GM21737 (cell line): ENCODE data around the gene POLH.
A peak's percentile ranks its signal among the peaks of the same experiment; 100 is the strongest.
"Not testable (repeated sequence)": the region's sequence is repeated elsewhere in the genome, so short reads cannot be mapped to it uniquely, and the experiment has no call there.

Experiments used
- ATAC-seq: cut with Tn5 transposase; IDR thresholded peaks from one replicate; pipeline ENCODE4 v1.9.1; 2021; ENCODE audit warnings: mild to moderate bottlenecking, moderate library complexity; ENCODE audit not compliant: unreplicated experiment

The POLH gene

DNA sequence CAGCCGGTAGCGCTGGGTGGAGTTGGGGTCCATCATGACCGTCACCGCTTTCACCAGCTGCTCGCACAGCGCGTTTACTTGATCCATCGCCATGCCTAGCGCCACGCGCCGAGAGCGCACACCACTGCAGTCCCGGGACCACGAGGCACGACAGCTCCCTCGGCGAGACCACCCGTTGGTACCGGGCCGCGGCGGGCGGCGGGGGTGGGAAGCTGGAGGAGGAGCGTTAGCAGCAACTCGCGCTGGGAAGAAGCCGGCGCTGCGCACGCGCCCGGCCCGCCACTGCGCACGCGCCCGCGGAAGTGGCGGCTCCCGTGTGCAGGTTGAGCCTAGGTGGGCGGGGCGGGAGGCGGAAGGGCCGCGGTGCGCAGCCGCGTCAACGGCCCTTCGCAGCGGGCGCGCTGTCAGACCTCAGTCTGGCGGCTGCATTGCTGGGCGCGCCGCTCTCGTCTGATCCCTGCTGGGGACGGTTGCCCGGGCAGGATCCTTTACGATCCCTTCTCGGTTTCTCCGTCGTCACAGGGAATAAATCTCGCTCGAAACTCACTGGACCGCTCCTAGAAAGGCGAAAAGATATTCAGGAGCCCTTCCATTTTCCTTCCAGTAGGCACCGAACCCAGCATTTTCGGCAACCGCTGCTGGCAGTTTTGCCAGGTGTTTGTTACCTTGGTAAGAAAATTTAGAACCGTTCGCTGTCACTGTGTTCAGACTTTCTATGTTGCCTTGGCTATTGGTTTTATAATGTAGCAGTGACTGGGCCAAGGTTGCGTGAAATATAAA lies at the start of gene POLH, which contains the start of gene XPO5:
Gene POLH, plus strand, starts transcription at position 414 of the 780 bp plus-strand sequence. CDS start 6,135 bp downstream, outside the sequence.
Gene XPO5, minus strand, starts transcription at position 267 of the 780 bp plus-strand sequence. Its CDS starts 174 bp downstream, at position 93.
- ATAC-seq: peak; percentile 93

DNA sequence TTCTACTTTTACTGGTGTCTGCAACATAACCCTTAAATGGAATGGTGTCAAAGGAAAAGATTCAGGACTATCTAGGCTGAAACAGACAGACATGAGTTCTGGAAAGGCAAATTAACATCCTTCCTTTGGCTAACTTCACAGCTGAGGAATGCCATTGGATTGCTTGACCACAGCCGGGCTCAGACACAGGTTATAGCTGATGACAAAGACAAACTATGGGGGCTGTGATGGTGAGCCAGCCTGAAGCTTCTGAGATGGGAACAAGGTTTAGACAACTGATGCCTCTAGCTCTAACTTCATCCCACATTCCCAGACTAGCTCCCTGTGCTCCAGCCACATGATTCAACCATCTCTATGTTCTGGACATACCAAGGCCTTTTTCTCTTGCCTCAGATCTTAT lies 43.8 kb upstream of the POLH start:
- no peak for ATAC-seq

DNA sequence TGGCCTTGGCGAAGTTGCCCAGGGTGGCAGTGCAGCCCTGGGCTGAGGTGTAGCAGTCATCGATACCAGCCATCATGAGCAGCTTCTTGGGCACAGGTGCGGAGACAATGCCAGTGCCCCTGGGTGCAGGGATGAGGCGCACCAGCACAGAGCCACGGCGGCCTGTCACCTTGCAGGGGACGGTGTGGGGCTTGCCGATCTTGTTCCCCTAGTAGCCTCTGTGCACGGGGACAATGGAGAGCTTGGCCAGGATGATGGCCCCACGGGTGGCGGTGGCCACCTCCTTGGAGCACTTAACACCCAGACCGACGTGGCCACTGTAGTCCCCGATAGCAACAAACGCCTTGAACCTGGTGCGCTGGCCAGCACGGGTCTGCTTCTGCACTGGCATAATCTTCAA lies 37.0 kb upstream of the POLH start:
- ATAC-seq: not testable (repeated sequence)

DNA sequence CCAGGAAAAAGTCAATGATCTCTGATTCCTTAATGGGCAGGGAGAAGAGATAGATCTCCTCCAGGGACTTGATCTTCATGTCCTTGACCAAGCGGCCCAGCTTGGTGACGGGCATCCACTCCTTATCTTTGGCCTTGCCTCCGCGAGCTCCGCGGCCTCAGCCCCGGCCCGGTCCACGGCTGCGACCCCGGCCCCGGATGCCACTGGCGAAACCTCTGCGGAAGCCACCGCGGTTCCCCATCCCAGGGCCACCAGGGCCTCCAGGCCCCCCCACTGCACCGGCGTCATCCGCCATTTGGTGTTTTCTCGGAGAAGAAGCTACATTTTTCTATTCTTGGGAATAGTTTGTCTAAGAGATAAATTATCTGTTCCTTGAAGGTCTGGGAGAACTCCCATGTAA lies 36.6 kb upstream of the POLH start:
- not testable (repeated sequence) for ATAC-seq

DNA sequence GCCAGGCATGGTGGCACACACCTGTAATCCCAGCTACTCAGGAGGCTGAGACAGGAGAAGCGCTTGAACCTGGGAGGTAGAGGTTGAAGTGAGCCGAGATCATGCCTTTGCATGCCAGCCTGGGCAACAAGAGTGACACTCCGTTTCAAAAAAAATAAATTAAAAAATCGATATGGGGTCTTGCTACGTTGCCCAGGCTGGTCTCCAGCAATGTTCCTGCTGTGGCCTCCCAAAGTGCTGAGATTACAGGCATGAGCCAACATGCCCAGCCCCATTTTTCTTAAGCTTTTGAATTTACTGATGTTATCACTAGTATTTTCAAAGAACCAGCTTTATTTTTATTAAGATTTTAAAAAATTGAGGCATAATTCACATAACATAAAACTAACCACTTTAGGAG lies 35.5 kb upstream of the POLH start:
- ATAC-seq: no peak

DNA sequence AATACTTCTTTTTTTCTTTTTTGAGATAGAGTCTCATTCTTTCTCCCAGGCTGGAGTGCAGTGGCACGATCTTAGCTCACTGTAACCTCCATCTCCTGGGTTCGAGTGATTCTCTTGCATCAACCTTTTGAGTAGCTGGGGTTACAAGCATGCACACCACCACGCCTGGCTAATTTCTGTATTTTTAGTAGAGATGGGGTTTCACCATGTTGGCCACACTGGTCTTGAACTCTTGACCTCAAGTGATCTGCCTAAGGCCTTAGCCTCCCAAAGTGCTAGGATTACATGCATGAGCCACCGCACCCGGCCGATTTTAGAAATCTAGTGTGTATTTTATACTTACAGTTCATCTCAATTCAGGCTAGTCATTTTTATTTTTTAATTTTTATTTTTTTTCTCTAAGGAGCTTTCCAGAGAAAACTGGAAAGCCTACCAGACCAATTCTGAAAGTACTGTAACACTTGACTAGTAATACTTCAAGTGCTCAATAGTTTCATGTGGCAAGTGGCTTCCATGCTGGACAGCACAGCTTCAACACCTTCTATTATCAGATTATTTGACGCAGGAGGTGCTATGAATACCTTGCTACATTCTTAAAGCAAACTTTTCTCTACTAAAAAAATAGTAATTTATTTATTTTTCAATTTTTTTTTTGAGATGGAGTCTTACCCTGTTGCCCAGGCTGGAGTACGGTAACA lies 34.1 kb upstream of the POLH start:
- ATAC-seq: no peak

DNA sequence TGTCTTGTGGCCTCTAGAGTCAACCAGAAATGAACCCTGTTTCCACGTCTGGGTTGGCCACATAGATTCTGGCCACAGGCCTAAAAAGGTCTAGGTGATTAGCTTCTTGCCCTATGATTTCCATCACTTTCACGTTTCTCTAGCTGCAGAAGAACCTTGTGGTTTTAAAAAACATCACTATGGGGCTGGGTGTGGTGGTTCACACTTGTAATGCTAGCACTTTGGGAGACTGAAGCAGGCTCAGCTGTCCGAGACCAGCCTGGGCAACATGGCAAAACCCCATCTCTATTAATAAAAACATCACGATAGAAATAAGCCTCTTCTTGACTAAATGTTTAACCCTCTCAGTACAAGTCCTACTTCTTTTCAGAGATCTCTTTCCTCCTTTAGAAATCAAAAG lies 31.5 kb upstream of the POLH start:
- no peak for ATAC-seq

DNA sequence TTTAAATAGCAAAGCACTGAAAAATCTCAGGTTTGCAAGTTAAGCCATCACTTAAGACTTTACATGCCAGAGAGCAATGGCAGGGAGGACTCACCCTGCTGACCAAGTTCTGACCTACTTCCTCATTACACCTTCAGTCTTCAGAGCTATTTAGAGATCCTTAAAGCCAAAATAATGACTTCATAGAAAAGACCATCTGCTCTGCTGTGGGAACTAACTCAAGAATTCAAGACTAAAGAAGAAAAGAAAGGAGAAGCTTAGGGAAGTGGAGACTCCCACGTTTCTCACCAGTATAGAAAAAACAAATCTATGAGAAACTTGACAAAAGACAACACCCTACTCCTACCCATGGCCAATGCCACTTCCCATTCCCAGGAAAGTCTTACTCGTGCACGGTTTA lies 28.8 kb upstream of the POLH start:
- ATAC-seq: no peak

DNA sequence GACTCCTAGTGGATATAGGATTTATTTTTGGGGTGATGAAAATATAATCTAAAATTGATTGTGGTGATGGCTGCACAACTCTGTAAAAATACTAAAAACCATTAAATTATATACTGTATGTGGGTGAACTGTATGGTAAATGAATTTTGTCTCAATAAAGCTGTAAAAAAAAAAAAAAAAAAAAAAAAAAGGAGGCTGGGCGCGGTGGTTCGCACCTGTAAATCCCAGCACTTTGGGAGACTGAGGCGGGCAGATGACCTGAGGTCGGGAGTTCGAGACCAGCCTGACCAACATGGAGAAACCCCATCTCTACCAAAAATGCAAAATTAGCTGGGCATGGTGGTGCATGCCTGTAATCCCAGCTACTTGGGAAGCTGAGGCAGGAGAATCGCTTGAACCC lies 18.4 kb upstream of the POLH start:
- ATAC-seq: not testable (repeated sequence)

DNA sequence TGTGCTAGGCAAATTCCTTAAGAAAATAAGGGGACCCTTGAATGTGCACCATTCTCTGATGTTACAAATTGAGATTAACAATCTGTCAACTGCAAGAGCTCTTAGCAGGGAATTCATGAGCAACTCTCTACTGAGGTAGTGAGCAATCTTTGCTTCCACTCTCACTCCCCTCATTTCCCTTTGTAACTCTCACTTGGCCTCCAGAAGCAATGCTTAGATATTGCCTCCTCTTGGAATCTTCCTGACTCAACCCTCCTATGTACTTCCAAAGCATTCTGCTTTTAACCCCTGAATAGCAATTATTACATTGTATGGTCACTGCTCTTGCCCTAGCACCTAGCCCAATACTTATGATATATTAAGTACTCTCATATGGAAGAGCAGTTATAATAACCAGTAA lies 16.7 kb upstream of the POLH start:
- ATAC-seq: no peak

DNA sequence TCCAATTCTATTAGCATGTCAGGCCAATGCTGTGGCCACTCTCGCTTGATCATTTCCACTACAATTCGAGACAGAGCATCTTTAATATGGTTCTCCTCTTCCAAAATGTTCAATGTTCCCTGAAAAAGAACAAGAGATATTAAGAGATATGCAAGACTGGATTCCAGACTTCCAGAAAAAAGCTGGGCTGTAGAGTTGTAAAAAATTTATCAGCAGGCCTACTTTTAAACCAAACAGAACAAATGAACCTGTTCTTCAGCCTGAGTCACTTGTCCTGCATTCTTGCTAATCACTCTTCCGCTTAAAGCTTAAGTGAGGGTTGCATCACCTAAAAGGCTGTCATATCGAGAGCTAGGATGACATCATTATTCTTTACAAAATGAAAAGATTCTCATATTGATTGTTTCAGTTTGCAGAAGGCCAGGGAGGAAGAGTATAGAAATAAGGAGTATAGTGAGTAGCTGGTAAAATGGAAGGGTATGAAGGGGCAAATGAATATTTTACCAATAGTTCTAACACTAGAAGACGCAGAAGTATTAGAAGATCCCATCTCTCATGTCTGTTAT lies 5.0 kb upstream of the POLH start:
- no peak for ATAC-seq

DNA sequence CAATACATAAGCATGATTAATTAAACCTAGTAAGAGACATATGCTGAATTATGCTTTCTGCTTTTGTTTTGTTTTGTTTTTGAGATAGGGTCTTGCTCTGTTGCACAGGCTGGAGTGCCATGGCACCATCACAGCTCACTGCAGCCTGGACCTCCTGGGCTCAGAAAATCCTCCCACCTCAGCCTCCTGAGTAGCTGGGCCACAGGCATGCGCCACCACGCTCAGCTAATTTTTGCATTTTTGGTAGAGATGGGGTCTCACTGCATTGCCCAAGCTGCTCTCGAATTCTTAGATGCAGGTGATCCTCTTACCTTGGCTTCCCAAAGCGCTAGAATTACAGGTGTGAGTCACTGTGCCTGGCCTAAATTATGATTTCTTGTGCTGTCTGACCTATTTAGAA lies 4.0 kb upstream of the POLH start:
- ATAC-seq: no peak

DNA sequence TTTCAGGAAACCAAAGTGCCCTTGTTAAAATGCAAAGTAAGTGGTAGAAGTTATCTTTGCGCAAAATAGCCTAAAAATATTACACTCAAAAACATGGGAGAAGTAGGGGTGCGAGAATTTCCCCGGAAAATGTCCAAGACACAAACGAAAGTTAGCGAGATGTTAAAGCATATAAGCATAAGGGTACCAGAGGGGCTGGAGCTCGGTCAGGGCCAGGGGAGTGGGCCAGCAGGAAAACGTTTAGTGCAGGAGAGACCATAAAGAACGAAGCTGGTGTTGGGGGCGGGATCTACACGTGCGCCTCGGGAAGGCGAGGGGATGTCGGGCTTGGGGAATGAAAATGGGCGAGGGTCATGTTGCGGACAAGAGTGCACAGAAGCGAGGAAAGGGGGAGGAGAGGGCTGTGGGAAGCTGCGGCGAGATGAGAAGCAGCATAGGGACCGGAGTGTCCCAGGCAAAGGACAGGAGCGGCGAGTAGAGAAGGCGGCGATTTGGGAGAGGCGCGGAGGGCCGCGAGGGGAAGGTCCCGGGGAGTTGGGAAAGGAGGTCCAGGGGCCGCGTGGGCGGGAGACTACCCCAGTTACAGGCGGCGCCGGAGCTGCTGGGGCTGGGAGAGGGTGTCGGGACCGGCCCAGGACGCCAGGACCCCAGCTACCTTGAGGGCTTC lies 747 bp upstream of the POLH start:
- ATAC-seq: no peak

DNA sequence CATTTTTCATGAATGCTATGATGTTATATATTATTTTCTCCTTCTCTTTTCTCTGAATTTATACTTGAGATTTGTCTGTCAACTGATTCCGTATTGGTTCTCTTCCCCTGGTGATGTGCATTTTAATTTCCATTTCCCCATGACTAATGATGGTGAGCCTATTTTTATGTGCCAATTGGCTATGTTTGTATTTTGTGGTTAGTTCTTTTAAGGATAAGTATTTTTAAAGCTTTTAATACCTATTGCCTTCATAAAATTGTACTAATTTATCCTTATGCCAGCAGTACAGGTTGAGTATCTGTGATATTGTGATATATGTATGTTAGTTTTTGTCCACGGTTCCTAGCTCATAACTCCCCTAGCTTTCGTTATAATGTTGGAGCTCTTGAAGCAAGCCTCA lies 2.8 kb downstream of the POLH start:
- ATAC-seq: no peak

DNA sequence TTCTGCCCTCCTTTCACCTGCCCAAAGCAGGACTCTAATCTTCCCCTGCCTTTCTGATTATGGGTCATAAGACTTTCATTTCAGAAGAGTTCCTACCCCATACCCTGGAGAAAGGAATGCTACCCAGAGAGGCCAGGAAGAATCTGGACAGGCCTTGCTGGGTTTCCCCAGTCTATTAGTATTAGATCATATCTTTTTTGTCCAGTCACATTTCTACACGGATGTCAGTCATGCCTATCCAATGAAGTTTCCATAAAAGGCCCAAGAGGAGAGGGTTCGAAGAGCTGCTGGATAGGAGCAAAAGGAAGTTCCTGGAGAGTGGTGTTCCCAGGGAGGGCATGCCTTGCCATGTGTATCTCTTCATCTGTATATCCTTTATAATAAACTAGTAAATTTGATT lies 3.2 kb downstream of the POLH start:
- no peak for ATAC-seq

DNA sequence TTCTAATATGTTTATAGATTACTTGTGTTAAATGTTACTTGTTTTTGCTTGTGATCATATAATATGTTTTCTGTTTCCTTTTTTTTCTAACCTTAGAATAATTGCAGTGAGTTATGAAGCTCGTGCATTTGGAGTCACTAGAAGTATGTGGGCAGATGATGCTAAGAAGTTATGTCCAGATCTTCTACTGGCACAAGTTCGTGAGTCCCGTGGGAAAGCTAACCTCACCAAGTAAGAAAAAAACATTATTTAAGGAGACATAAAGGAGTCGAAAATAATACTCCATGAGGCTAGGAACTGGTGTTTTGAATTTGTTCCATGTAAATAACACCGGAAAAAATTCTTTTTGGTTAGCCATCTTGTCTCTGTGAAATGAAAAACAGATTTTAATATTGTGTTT lies 6.9 kb downstream of the POLH start:
- no peak for ATAC-seq

DNA sequence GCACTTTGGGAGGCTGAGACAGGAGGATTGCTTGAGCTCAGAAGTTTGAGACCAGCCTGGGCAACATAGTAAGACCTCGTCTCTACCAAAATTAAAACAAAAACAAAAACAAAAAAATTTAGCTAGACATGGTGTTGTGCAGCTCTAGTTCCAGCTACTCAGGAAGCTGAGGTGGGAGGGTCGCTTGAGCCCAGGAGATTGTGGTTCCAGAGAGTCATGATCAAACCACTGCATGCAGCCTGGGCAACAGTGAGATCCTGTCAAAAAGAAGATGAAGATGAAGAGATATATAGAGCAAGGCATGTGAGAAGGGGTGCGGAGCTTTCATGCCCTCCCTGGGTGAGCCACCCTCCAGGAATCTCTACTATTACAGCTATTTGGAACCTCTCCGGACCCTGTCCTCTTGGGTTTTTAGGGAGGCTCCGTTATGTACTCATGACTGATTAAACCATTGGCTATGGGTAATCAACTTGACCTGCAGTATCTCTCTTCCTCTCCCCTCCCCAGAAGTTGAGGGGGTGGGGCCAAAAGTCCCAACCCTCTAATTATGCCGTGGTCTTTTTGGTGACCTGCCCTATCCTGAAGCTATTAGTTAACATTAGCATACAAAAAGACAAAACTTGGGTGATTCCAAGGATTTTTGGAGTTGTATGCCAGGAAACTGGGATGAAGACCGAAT lies 9.0 kb downstream of the POLH start:
- no peak for ATAC-seq

DNA sequence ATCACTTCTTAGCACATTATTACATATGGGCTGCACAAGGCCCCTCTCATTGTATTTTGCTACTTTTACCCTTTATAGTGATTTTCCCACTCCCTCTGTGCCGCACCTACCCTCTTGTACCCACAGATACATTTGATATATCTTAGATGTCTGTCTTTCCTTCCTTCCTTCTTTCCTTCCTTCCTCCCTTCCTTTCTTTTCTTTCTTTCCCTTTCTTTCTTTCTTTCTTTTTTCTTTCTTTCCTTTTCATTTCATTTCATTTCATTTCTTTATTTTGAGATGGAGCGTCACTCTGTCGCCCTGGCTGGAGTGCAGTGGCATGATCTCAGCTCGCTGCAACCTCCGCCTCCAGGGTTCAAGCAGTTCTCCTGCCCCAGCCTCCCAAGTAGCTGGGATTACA lies 12.2 kb downstream of the POLH start:
- ATAC-seq: no peak

DNA sequence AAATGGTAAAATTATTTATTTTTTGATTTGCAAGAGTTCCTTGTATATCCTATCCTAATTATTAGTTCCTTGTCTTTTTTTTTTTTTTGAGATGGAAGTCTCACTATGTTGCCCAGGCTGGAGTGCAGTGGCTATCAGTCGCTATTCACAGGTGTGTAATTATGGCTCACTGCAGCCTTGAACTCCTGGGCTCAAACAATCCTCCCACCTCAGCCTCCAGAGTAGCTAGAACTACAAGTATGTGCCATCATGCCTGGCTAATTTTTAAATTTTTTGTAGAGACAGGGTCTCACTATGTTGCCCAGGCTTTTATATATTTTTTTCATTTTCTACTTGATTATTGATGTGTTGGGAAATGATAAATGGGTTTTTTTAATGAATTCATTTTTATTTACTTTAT lies 13.6 kb downstream of the POLH start:
- not testable (repeated sequence) for ATAC-seq

DNA sequence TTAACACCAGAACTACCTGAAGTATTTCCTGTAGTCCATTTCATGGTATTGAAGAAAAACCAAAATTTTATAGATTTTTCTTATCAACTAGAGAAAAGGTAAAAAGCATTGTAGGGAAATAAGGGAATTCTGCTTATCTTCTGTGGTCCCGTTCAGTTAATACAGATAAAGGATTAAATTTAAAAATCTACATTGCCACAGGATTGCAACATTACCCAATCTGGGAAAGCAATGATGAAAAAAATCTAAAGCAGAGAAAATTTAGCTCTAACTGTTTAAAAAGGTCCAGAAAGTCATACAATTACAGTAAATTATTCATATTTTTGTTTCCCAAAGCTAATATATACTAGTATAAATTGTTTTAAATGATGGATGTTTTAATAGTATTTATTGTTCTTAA lies 18.0 kb downstream of the POLH start:
- no peak for ATAC-seq

DNA sequence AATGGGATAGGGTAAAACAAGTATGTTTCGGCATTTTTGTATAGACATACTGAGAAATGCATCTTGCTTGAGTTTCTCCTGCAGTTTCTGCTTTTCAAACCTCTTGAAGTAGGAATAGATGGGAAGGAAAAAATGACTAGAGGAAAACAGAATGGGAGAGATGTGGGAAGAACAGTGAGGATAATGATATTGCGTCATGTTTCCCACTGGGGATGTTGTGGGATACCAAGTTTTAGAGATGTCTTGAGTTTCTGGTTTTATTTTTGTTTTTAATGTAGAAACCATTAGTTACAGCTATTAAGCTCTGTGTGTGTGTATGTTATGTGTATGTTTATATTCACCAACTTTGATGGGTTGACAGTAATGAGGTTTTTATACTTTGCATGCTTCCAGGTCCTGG lies 24.6 kb downstream of the POLH start:
- no peak for ATAC-seq
